ENCODE results near the gene PLCH1. TPM values are rescaled to one million over a fixed set of nuclear protein-coding genes. Genes with fewer than 3 reads are reported as not detected.
A peak's percentile ranks its signal among the peaks of the same experiment; 100 is the strongest.

PLCH1 gene
- total RNA-seq, 1 donor from 2014 or later: 32.0 TPM

DNA sequence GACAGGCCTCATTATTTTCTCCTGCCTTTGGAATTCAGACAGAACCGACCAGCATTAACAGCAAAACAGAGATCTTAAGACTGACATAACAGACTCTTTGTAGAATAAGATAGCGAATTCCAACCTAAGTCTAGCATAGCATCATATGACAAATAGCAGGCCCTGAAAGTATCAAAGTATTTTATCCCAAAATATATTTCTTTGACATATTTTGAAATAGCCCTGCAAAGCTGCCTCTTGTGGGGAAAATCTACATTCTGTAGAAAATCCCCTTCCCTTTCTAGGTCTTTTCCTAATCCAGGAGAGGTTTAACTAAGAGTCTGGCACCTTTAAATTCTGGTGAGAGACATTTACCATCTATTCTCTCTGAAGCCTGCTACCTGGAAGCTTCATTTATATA, 417.0 kb downstream of the PLCH1 start:
- no peak for DNase-seq (ENCODE audit: low spot score)
- Histone ChIP-seq H3K79me2 (ENCODE audit: low read depth) (no peaks in the 10 kb centered on the region), H3K27me3 (no peaks in the 10 kb centered on the region), H4K20me1 (ENCODE audit: low read depth) (no peaks in the 10 kb centered on the region), H3F3A (ENCODE audit: low read depth) (no peaks in the 10 kb centered on the region), H3K4me1 (peaks cover 11% of the 10 kb centered on the region), H3K27ac (no peak overlapping the region), H3K36me3 (no peaks in the 10 kb centered on the region), H3K9me3 (ENCODE audit: low read depth) (no peaks in the 10 kb centered on the region), H2AFZ (replicated peaks) (no peak overlapping the region), H3K9ac (no peak overlapping the region), H3K4me2 (no peak overlapping the region), H3K4me3 (no peak overlapping the region)
- TF ChIP-seq EZH2 (IDR thresholded peaks at IDR 0.05) (no peak), EZH2phosphoT487 (IDR thresholded peaks at IDR 0.05) (no peak)
- TF ChIP-seq, protein P1, sequence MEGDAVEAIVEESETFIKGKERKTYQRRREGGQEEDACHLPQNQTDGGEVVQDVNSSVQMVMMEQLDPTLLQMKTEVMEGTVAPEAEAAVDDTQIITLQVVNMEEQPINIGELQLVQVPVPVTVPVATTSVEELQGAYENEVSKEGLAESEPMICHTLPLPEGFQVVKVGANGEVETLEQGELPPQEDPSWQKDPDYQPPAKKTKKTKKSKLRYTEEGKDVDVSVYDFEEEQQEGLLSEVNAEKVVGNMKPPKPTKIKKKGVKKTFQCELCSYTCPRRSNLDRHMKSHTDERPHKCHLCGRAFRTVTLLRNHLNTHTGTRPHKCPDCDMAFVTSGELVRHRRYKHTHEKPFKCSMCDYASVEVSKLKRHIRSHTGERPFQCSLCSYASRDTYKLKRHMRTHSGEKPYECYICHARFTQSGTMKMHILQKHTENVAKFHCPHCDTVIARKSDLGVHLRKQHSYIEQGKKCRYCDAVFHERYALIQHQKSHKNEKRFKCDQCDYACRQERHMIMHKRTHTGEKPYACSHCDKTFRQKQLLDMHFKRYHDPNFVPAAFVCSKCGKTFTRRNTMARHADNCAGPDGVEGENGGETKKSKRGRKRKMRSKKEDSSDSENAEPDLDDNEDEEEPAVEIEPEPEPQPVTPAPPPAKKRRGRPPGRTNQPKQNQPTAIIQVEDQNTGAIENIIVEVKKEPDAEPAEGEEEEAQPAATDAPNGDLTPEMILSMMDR (IDR thresholded peaks at IDR 0.05): no peak
- Mint-ChIP-seq H3K9me3 (no peaks in the 10 kb centered on the region), H3K4me1 (no peaks in the 10 kb centered on the region), H3K27me3 (ENCODE audit: insufficient read depth, low read depth) (peaks cover 4% of the 10 kb centered on the region), H3K36me3 (no peaks in the 10 kb centered on the region), H3K27ac (no peak overlapping the region), H3K4me3 (no peak overlapping the region)

- peak; percentile 23 for DNase-seq (ENCODE audit: low spot score)
- Histone ChIP-seq H3K9me3 (ENCODE audit: low read depth) (no peaks in the 10 kb centered on the region), H2AFZ (replicated peaks) (no peak overlapping the region), H3K27me3 (no peaks in the 10 kb centered on the region), H3K4me3 (no peak overlapping the region), H3F3A (ENCODE audit: low read depth) (peaks cover under 1% of the 10 kb centered on the region), H3K27ac (no peak overlapping the region), H3K4me1 (peaks cover 11% of the 10 kb centered on the region), H3K4me2 (no peak overlapping the region), H4K20me1 (ENCODE audit: low read depth) (no peaks in the 10 kb centered on the region), H3K36me3 (no peaks in the 10 kb centered on the region), H3K79me2 (ENCODE audit: low read depth) (no peaks in the 10 kb centered on the region), H3K9ac (no peak overlapping the region)
- H3K9me3 Mint-ChIP-seq: no peaks in the 10 kb centered on the region
- H3K27ac Mint-ChIP-seq: no peak overlapping the region
- H3K4me3 Mint-ChIP-seq: no peak overlapping the region
- H3K27me3 Mint-ChIP-seq (ENCODE audit: insufficient read depth, low read depth): peaks cover 2% of the 10 kb centered on the region
- H3K36me3 Mint-ChIP-seq: no peaks in the 10 kb centered on the region
- H3K4me1 Mint-ChIP-seq: no peaks in the 10 kb centered on the region
- TF ChIP-seq, protein P1 (IDR thresholded peaks at IDR 0.05): no peak
- TF ChIP-seq EZH2 (IDR thresholded peaks at IDR 0.05) (no peak), EZH2phosphoT487 (IDR thresholded peaks at IDR 0.05) (no peak)
These were observed 417.4 kb downstream of the PLCH1 start for GRCh38 chr3:155327430-155327829.

DNA sequence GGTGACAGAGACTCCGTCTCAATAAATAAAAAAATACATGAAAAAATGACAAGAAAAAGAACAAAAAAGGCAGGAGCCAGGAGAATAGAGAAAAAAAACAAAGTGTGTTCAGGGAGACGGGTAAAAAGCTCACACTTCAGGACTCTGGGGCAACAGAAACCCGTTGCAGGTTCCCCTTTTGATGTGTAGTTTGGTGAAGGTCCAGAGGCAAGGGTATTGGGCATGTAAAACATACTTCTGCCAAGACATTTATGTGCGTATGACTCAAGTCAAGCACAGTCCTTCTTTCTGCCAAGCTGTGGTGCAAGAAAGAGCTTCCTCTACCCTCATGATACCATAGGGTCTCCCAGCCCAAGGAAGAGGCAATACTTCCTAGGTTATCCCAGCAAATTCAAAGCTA, 418.0 kb downstream of the PLCH1 start:
- H3K27ac ChIP-seq: no peak overlapping the region
- no peak overlapping the region for H3K9ac ChIP-seq
- no peak overlapping the region for H3K4me3 ChIP-seq
- H3K4me2 ChIP-seq: no peak overlapping the region
- peaks cover 4% of the 10 kb centered on the region for H3F3A ChIP-seq (ENCODE audit: low read depth)
- Mint-ChIP-seq H3K27me3 (ENCODE audit: insufficient read depth, low read depth) (peaks cover under 1% of the 10 kb centered on the region), H3K9me3 (no peaks in the 10 kb centered on the region), H3K36me3 (no peaks in the 10 kb centered on the region), H3K4me3 (no peak overlapping the region), H3K4me1 (no peaks in the 10 kb centered on the region), H3K27ac (no peak overlapping the region)
- no peaks in the 10 kb centered on the region for H4K20me1 ChIP-seq (ENCODE audit: low read depth)
- H3K9me3 ChIP-seq (ENCODE audit: low read depth): no peaks in the 10 kb centered on the region
- H3K27me3 ChIP-seq: no peaks in the 10 kb centered on the region
- peaks cover 11% of the 10 kb centered on the region for H3K4me1 ChIP-seq
- no peak for DNase-seq (ENCODE audit: low spot score)
- no peaks in the 10 kb centered on the region for H3K36me3 ChIP-seq
- H3K79me2 ChIP-seq (ENCODE audit: low read depth): no peaks in the 10 kb centered on the region
- H2AFZ ChIP-seq (replicated peaks): no peak overlapping the region
- TF ChIP-seq EZH2phosphoT487 (IDR thresholded peaks at IDR 0.05): no peak
- no peak for TF ChIP-seq EZH2 (IDR thresholded peaks at IDR 0.05)
- TF ChIP-seq, protein P1 (IDR thresholded peaks at IDR 0.05): no peak

Measured in neural progenitor cell (in vitro differentiated cells).